GM19099 (cell line): Measurements from ENCODE around the gene ITPR1.

ENCODE experiments used
- POLR2A ChIP-seq: IDR thresholded peaks from 3 replicates; pipeline ENCODE4 v1.6.1; 2011; ENCODE audit warnings: low read depth; ENCODE audit not compliant: insufficient read length; ENCODE audit errors: extremely low read depth

The ITPR1 gene

GRCh38 chr3:4754180-4755086 is 261.3 kb downstream of the ITPR1 start:
- TF ChIP-seq POLR2A, result no peak

GRCh38 chr3:4755566-4755965 is 262.4 kb downstream of the ITPR1 start:
- no peak for TF ChIP-seq POLR2A

GRCh38 chr3:4756057-4756775 is 263.1 kb downstream of the ITPR1 start:
- TF ChIP-seq POLR2A, result no peak

- TF ChIP-seq POLR2A, result no peak
Measured at GRCh38 chr3:4756855-4757574, 263.9 kb downstream of the ITPR1 start.

- TF ChIP-seq POLR2A, result no peak
Measured at GRCh38 chr3:4757575-4758248, 264.6 kb downstream of the ITPR1 start.

GRCh38 chr3:4758249-4758860 is 265.2 kb downstream of the ITPR1 start:
- no peak for TF ChIP-seq POLR2A

- no peak for TF ChIP-seq POLR2A
Measured at GRCh38 chr3:4758957-4759656, 266.0 kb downstream of the ITPR1 start.

GRCh38 chr3:4759689-4760312 is 266.7 kb downstream of the ITPR1 start:
- TF ChIP-seq POLR2A, result no peak

GRCh38 chr3:4761759-4762158 is 268.6 kb downstream of the ITPR1 start:
- no peak for TF ChIP-seq POLR2A

GRCh38 chr3:4763604-4764247 is 270.6 kb downstream of the ITPR1 start:
- no peak for TF ChIP-seq POLR2A

GRCh38 chr3:4765212-4765611 is 272.1 kb downstream of the ITPR1 start:
- no peak for TF ChIP-seq POLR2A

GRCh38 chr3:4766263-4766662 is 273.1 kb downstream of the ITPR1 start:
- no peak for TF ChIP-seq POLR2A
